ENCODE measurements around the gene RAB11FIP3.

RAB11FIP3 gene

DNA sequence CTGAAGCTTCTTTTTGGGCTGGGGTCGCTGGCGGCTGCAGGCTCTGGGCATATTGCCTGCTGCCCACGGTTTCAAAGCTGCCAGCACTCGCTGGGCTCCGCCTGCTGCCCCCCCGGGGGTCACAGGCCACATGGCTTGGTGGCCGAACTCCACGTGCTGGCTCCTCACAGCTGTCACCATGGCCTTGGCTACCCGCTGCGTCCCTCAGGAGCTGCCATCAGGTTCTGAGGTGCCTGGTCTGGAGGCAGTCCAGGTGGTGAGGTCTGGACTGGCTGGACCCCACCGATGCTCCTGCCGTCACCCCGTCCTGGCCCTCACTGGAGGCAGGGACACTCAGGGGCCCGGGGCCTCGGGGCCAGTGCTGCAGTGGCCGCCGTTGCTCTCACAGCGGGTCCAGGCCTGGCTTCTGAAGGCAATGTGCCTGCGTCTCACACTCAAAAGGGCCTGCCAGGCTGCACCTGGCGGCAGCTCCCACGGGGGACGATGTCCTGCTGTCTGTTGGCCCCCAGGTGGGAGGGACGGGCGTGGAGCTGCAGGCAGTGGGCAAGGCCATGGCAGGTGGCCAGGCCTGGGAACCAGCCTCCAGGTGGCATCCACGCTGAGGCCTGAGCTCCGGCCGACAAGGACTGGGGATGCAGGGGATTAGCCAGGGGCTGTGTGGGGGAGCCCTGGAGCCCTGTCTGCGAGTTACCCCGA is 115.3 kb downstream of the RAB11FIP3 start:
- TF ChIP-seq, protein P1, sequence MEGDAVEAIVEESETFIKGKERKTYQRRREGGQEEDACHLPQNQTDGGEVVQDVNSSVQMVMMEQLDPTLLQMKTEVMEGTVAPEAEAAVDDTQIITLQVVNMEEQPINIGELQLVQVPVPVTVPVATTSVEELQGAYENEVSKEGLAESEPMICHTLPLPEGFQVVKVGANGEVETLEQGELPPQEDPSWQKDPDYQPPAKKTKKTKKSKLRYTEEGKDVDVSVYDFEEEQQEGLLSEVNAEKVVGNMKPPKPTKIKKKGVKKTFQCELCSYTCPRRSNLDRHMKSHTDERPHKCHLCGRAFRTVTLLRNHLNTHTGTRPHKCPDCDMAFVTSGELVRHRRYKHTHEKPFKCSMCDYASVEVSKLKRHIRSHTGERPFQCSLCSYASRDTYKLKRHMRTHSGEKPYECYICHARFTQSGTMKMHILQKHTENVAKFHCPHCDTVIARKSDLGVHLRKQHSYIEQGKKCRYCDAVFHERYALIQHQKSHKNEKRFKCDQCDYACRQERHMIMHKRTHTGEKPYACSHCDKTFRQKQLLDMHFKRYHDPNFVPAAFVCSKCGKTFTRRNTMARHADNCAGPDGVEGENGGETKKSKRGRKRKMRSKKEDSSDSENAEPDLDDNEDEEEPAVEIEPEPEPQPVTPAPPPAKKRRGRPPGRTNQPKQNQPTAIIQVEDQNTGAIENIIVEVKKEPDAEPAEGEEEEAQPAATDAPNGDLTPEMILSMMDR (IDR thresholded peaks at IDR 0.05; ENCODE audit: low read depth, low read length) = no peak

DNA sequence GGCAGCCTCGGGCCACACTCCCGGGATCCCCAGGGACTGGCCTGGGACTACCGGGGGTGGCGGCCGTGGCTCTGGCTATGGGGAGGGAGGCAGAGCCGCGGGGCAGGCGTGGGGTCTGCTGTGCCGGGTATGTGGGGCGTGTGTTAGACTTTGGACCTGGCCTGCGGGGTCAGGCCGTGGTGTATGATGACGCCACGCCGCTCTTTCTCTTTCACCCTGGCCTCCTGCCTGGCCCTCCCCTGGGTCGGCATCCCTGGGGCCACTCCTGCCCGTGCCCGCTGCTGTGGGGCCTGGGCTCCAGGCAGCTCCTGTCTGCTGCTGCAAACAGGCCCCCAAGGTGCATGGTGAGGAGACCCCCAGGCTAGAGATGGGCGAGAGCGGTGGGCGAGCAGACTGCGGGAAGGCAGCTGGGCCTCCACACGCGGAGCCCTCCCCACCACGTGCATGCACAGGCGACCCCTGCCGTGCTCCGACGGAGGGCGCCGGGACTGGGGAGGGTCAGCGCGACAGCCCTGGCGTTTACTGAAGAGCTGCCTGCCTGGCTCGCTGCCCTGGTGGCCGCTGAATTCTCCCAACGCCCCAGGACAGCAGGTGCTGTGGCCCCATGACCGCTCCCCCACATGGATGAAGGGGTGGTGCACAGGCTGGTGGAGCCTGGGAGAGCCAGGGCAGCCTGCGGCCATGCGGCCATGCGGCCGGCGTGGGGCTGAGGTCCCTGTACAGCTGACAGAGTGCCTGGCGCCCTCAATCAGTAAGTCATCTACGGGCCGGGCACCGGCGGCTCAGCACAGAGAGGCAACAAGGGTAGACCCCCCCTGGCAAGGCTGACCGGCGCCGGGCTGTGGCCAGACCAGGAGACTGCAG is 118.1 kb downstream of the RAB11FIP3 start:
- no peak for DNase-seq (ENCODE audit: extremely low read depth, low read depth)
- TF ChIP-seq, protein P1 (IDR thresholded peaks at IDR 0.05; ENCODE audit: low read depth, low read length) = no peak

More for the DNA sequence above, 115.3 kb downstream of the RAB11FIP3 start:
- DNase-seq (ENCODE audit: extremely low read depth, low read depth) = no peak

DNA sequence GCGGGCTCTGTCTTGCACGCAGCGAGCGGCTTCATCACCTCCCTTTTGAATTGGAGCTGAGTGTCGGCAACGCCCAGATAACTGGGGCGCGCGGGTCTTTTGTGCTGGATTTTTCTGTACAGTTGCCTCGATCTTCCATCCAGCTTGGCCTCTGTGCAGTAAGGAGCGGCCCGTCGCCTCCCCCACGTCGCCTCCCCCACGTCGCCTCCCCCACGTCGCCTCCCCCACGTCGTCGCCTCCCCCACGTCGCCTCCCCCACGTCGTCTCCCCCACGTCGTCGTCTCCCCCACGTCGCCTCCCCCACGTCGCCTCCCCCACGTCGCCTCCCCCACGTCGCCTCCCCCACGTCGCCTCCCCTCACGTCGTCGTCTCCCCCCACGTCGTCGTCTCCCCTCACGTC is 119.1 kb downstream of the RAB11FIP3 start:
- TF ChIP-seq, protein P1 (IDR thresholded peaks at IDR 0.05; ENCODE audit: low read depth, low read length) = no peak
- DNase-seq (ENCODE audit: extremely low read depth, low read depth) = no peak

DNA sequence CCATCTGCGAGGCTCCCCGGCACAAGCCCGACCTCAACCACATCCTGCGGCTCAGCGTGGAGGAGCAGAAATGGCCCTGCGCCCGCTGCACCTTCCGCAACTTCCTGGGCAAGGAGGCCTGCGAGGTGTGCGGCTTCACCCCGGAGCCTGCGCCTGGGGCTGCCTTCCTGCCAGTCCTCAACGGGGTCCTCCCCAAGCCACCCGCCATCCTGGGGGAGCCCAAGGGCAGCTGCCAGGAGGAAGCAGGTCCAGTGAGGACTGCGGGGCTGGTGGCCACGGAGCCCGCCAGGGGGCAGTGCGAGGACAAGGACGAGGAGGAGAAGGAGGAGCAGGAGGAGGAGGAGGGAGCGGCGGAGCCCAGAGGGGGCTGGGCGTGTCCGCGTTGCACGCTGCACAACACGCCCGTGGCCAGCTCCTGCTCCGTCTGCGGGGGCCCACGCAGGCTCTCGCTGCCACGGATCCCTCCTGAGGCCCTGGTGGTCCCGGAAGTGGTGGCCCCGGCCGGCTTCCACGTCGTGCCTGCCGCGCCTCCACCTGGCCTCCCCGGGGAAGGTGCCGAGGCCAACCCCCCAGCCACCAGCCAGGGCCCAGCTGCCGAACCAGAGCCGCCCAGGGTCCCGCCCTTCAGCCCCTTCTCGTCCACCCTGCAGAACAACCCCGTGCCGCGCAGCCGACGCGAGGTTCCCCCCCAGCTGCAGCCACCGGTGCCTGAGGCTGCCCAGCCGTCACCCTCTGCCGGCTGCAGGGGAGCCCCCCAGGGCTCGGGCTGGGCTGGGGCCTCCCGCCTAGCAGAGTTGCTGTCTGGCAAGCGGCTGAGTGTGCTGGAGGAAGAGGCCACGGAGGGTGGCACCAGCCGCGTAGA is 121.7 kb downstream of the RAB11FIP3 start:
- TF ChIP-seq, protein P1 (IDR thresholded peaks at IDR 0.05; ENCODE audit: low read depth, low read length) = peak; percentile 45
- DNase-seq (ENCODE audit: extremely low read depth, low read depth) = no peak

DNA sequence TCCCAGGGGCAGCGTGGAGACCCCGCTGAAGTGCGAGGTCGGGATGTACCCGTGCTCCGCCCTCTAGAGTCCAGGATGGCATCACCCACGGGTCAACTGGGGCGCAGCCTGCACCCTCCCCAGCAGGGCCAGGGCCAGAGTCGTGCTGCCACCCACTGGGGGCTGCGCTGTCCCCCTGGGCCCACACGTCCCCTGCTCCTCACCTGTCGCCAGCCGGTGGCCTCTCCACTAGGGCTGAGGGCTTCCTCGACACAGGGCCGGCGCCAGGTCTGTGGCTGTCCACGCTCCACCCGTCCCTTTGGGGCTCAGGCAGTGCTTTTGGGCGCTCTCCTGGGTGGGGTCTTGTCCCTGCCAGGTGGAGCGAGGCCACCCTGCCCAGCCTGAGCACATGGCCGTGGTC is 123.1 kb downstream of the RAB11FIP3 start:
- TF ChIP-seq, protein P1 (IDR thresholded peaks at IDR 0.05; ENCODE audit: low read depth, low read length) = no peak
- DNase-seq (ENCODE audit: extremely low read depth, low read depth) = no peak

DNA sequence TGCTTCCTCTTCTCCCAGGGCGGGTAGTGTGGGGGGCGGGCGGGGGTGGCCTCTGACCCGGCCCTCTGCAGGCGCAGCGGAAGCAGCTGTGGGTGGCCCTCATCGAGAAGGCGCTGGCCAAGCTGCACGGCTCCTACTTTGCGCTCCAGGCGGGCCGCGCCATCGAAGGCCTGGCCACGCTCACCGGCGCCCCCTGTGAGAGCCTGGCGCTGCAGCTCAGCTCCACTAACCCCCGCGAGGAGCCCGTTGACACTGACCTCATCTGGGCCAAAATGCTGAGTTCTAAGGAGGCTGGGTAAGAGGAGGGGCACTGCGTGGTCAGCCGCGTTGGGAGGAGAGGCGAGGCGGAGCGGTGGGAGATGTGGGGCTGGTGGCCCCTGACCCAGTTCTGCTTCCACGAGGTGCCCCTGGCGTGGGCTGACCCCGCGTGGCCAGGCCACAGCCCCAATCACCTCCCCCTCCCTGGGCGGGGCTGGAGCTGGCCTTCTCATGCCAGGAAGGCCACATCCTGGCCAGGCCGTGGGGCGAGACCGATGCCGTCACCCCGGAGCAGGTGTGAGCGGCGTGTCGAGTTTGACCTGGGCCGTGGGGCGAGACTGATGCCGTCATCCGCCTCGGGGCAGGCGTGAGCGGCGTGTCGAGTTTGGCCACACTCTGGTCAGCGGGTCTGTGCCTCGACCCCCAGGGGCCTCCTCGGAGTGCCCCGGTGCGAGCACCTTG is 124.3 kb downstream of the RAB11FIP3 start:
- no peak for DNase-seq (ENCODE audit: extremely low read depth, low read depth)
- TF ChIP-seq, protein P1 (IDR thresholded peaks at IDR 0.05; ENCODE audit: low read depth, low read length) = no peak; the same call in 1 of the 2 replicates
